HG03159 (cell line): ENCODE results near the gene ZCCHC17.
"Not testable (repeated sequence)": the region's sequence is repeated elsewhere in the genome, so short reads cannot be mapped to it uniquely, and the experiment has no call there.

Source experiments
- ATAC-seq: cut with Tn5 transposase; IDR thresholded peaks from one replicate; pipeline ENCODE4 v1.9.1; 2021; ENCODE audit warnings: mild to moderate bottlenecking, moderate library complexity; ENCODE audit not compliant: unreplicated experiment

The ZCCHC17 gene

GRCh38 chr1:31296486-31297276 lies at the start of gene ZCCHC17, which contains the start of gene SNRNP40:
TSS of gene ZCCHC17 (plus strand) at chr1:31297032. CDS start at chr1:31310099, 13,067 bp downstream.
TSS of gene SNRNP40 (minus strand) at chr1:31296788. CDS start at chr1:31296751, 37 bp downstream.
- peak; percentile 96 for ATAC-seq

- no peak for ATAC-seq
These were observed 48.6 kb upstream of the ZCCHC17 start for GRCh38 chr1:31248276-31248675.

GRCh38 chr1:31249854-31250253 lies 47.0 kb upstream of the ZCCHC17 start:
- ATAC-seq, result no peak

GRCh38 chr1:31257213-31257612 lies 39.6 kb upstream of the ZCCHC17 start:
- ATAC-seq, result no peak

- ATAC-seq, result no peak
These were observed 38.3 kb upstream of the ZCCHC17 start for GRCh38 chr1:31258581-31258980.

- ATAC-seq, result no peak
These were observed 37.1 kb upstream of the ZCCHC17 start for GRCh38 chr1:31259746-31260145.

GRCh38 chr1:31261916-31262315 lies 34.9 kb upstream of the ZCCHC17 start:
- no peak for ATAC-seq

- not testable (repeated sequence) for ATAC-seq
These were observed 34.4 kb upstream of the ZCCHC17 start for GRCh38 chr1:31262393-31262792.

GRCh38 chr1:31263408-31263807 lies 33.4 kb upstream of the ZCCHC17 start:
- no peak for ATAC-seq

GRCh38 chr1:31264790-31265386 lies 31.9 kb upstream of the ZCCHC17 start:
- no peak for ATAC-seq

- ATAC-seq, result no peak
These were observed 30.3 kb upstream of the ZCCHC17 start for GRCh38 chr1:31266547-31266946.

GRCh38 chr1:31272369-31272768 lies 24.5 kb upstream of the ZCCHC17 start:
- ATAC-seq, result no peak

- ATAC-seq, result no peak
These were observed 23.2 kb upstream of the ZCCHC17 start for GRCh38 chr1:31273619-31274018.

GRCh38 chr1:31282426-31282825 lies 14.4 kb upstream of the ZCCHC17 start:
- ATAC-seq, result not testable (repeated sequence)

- ATAC-seq, result not testable (repeated sequence)
These were observed 9.0 kb upstream of the ZCCHC17 start for GRCh38 chr1:31287791-31288190.

- no peak for ATAC-seq
These were observed 7.8 kb upstream of the ZCCHC17 start for GRCh38 chr1:31289021-31289420.

GRCh38 chr1:31295874-31296485 lies 852 bp upstream of the ZCCHC17 start:
- no peak for ATAC-seq

GRCh38 chr1:31297277-31298247 lies 730 bp downstream of the ZCCHC17 start:
- ATAC-seq, result no peak

- no peak for ATAC-seq
These were observed 2.5 kb downstream of the ZCCHC17 start for GRCh38 chr1:31299365-31299764.

GRCh38 chr1:31300193-31300592 lies 3.4 kb downstream of the ZCCHC17 start:
- no peak for ATAC-seq
